SHP77 treated with DMSO at 0.1 percent for 48 hours (cell line): Measurements from ENCODE around the gene CYTIP.
"Not testable (repeated sequence)": the region's sequence is repeated elsewhere in the genome, so short reads cannot be mapped to it uniquely, and the experiment has no call there.

Experiments used
- DNase-seq: peaks from one replicate; lab custom pipeline; 2025; lab: John Stamatoyannopoulos, UW

CYTIP gene

GRCh38 chr2:157424374-157424773 lies 19.5 kb downstream of the CYTIP start:
- no peak for DNase-seq

GRCh38 chr2:157421964-157422363 lies 21.9 kb downstream of the CYTIP start:
- no peak for DNase-seq

GRCh38 chr2:157421331-157421944 lies 22.5 kb downstream of the CYTIP start:
- no peak for DNase-seq

GRCh38 chr2:157420771-157421323 lies 23.0 kb downstream of the CYTIP start:
- DNase-seq, result no peak

- DNase-seq, result no peak
Measured at GRCh38 chr2:157419031-157419575, 24.8 kb downstream of the CYTIP start.

- no peak for DNase-seq
Measured at GRCh38 chr2:157418239-157418641, 25.6 kb downstream of the CYTIP start.

- no peak for DNase-seq
Measured at GRCh38 chr2:157415591-157416101, 28.2 kb downstream of the CYTIP start.

GRCh38 chr2:157414050-157414449 lies 29.8 kb downstream of the CYTIP start:
- no peak for DNase-seq

- no peak for DNase-seq
Measured at GRCh38 chr2:157413326-157414035, 30.4 kb downstream of the CYTIP start.

GRCh38 chr2:157411624-157412336 lies 32.1 kb downstream of the CYTIP start:
- DNase-seq, result no peak

GRCh38 chr2:157405398-157405797 lies 38.5 kb downstream of the CYTIP start:
- DNase-seq, result not testable (repeated sequence)

- DNase-seq, result no peak
Measured at GRCh38 chr2:157404363-157404762, 39.5 kb downstream of the CYTIP start.

GRCh38 chr2:157402801-157403485 lies 40.9 kb downstream of the CYTIP start:
- DNase-seq, result not testable (repeated sequence)

- DNase-seq, result no peak
Measured at GRCh38 chr2:157395811-157396210, 48.1 kb downstream of the CYTIP start.

- DNase-seq, result no peak
Measured at GRCh38 chr2:157394928-157395327, 49.0 kb downstream of the CYTIP start.

- DNase-seq, result no peak
Measured at GRCh38 chr2:157393348-157393747, 50.5 kb downstream of the CYTIP start.

- DNase-seq, result no peak
Measured at GRCh38 chr2:157388827-157389226, 55.1 kb downstream of the CYTIP start.

GRCh38 chr2:157386747-157387146 lies 57.1 kb downstream of the CYTIP start:
- DNase-seq, result no peak

GRCh38 chr2:157386247-157386646 lies 57.6 kb downstream of the CYTIP start:
- no peak for DNase-seq

GRCh38 chr2:157377861-157378260 lies 66.0 kb downstream of the CYTIP start:
- DNase-seq, result no peak

- no peak for DNase-seq
Measured at GRCh38 chr2:157376041-157376440, 67.8 kb downstream of the CYTIP start.

GRCh38 chr2:157375384-157375783 lies 68.5 kb downstream of the CYTIP start:
- no peak for DNase-seq
